Neural cell (in vitro differentiated cells): ENCODE results near the gene CLIP1. TPM values are rescaled to one million over a fixed set of nuclear protein-coding genes. Genes with fewer than 3 reads are reported as not detected.

Experiments used
- H2AFZ ChIP-seq: fragments of 200-600, 300-800 bp; sonication (generic), shearing (Covaris generic); 2 replicates; pipeline ENCODE4 v1.6.0; 2014; ENCODE audit warnings: low read depth, mild to moderate bottlenecking, antibody characterized with exemption, low read length, moderate library complexity
- H3F3A ChIP-seq: fragments of 200-600 bp; shearing (Covaris generic); 2 replicates; pipeline ENCODE4 v1.6.1; 2016; ENCODE audit warnings: mild to moderate bottlenecking, moderate library complexity, mixed read lengths, antibody characterized with exemption, low read length; ENCODE audit not compliant: insufficient read depth, poor library complexity, severe bottlenecking
- H3K27ac ChIP-seq: fragments of 200-600, 300-800 bp; sonication (generic), shearing (Covaris generic); 2 replicates; pipeline ENCODE4 v1.5.1; 2014; ENCODE audit warnings: mild to moderate bottlenecking, low read length, moderate library complexity
- H3K27me3 ChIP-seq: fragments of 300-800, 200-600 bp; sonication (generic), shearing (Covaris generic); 2 replicates; pipeline ENCODE4 v1.6.0; 2014; ENCODE audit warnings: mild to moderate bottlenecking, low read depth, low read length, moderate library complexity; ENCODE audit not compliant: insufficient read depth
- H3K36me3 ChIP-seq: fragments of 300-800, 200-600 bp; sonication (generic), shearing (Covaris generic); 2 replicates; pipeline ENCODE4 v1.5.1; 2014; ENCODE audit warnings: mild to moderate bottlenecking, antibody characterized with exemption, low read length, moderate library complexity; ENCODE audit not compliant: insufficient read depth
- H3K4me2 ChIP-seq: fragments of 300-800, 200-600 bp; sonication (generic), shearing (Covaris generic); 2 replicates; pipeline ENCODE4 v1.6.0; 2014; ENCODE audit warnings: mild to moderate bottlenecking, low read length
- H3K4me3 ChIP-seq: fragments of 300-800, 200-600 bp; sonication (generic), shearing (Covaris generic); 2 replicates; pipeline ENCODE4 v1.5.1; 2014; ENCODE audit warnings: mild to moderate bottlenecking, low read length, moderate library complexity
- H3K79me2 ChIP-seq: fragments of 200-600 bp; shearing (Covaris generic); replicated peaks from 2 replicates; pipeline ENCODE4 v1.6.0; 2014; ENCODE audit warnings: mild to moderate bottlenecking, low read length, moderate library complexity; ENCODE audit not compliant: insufficient read depth
- H3K9ac ChIP-seq: fragments of 300-800, 200-600 bp; sonication (generic), shearing (Covaris generic); 2 replicates; pipeline ENCODE4 v1.6.1; 2016; ENCODE audit warnings: mild to moderate bottlenecking, low read length, mixed read lengths
- H3K9me2 ChIP-seq: fragments of 200-600 bp; shearing (Covaris generic); 2 replicates; pipeline ENCODE4 v1.6.1; 2016; ENCODE audit warnings: mild to moderate bottlenecking, low read length, mixed read lengths; ENCODE audit not compliant: insufficient read depth
- H3K9me3 ChIP-seq: fragments of 200-600, 300-800 bp; sonication (generic), shearing (Covaris generic); 2 replicates; pipeline ENCODE4 v1.6.1; 2016; ENCODE audit warnings: mild to moderate bottlenecking, mixed run types, low read length, moderate library complexity, mixed read lengths
- H4K20me1 ChIP-seq: fragments of 200-600 bp; shearing (Covaris generic); 2 replicates; pipeline ENCODE4 v1.6.1; 2016; ENCODE audit warnings: mild to moderate bottlenecking, mixed run types; ENCODE audit not compliant: insufficient read depth
- CTCF ChIP-seq: fragments of 450-650 bp; IDR thresholded peaks from 2 replicates; pipeline ENCODE4 v1.5.1; 2014; ENCODE audit warnings: antibody characterized with exemption, mild to moderate bottlenecking, moderate library complexity; ENCODE audit not compliant: poor library complexity, severe bottlenecking
- EP300 ChIP-seq: fragments of 450-650 bp; conservative IDR thresholded peaks from 2 replicates; pipeline ENCODE4 v1.6.1; 2014; ENCODE audit warnings: antibody characterized with exemption, mild to moderate bottlenecking, moderate library complexity; ENCODE audit not compliant: poor library complexity, severe bottlenecking
- EZH2 ChIP-seq: fragments of 200-600, 300-800 bp; shearing (Covaris generic), sonication (generic); IDR thresholded peaks from 2 replicates; pipeline ENCODE4 v1.6.1; 2014; ENCODE audit warnings: antibody characterized with exemption, low read length, borderline replicate concordance, mild to moderate bottlenecking; ENCODE audit not compliant: insufficient read depth, poor library complexity, severe bottlenecking
- MXI1 ChIP-seq: fragments of 450-650 bp; conservative IDR thresholded peaks from 2 replicates; pipeline ENCODE4 v1.6.1; 2014; ENCODE audit warnings: antibody characterized with exemption, mild to moderate bottlenecking; ENCODE audit not compliant: poor library complexity, severe bottlenecking
- POLR2AphosphoS5 ChIP-seq: IDR thresholded peaks from 2 replicates; pipeline ENCODE4 v1.6.1; 2012
- RAD21 ChIP-seq: fragments of 450-650 bp; conservative IDR thresholded peaks from 2 replicates; pipeline ENCODE4 v1.6.1; 2014; ENCODE audit warnings: antibody characterized with exemption, mild to moderate bottlenecking, moderate library complexity
- REST ChIP-seq: IDR thresholded peaks from 2 replicates; pipeline ENCODE4 v1.6.1; 2012; ENCODE audit warnings: borderline replicate concordance
- SMC3 ChIP-seq: fragments of 450-650 bp; conservative IDR thresholded peaks from 2 replicates; pipeline ENCODE4 v1.6.1; 2014; ENCODE audit warnings: antibody characterized with exemption, mild to moderate bottlenecking, moderate library complexity; ENCODE audit not compliant: poor library complexity
- TAF1 ChIP-seq: IDR thresholded peaks from 2 replicates; pipeline ENCODE4 v1.6.1; 2012; ENCODE audit warnings: low read depth
- polyA plus RNA-seq: library from polyadenylated mRNA; depleted of rRNA; stranded (reverse); fragments of >200 nt; gene quantifications from 2 replicates; pipeline ENCODE4 v1.2.3, GENCODE V29; 2014

CLIP1 gene
- polyA plus RNA-seq, 1 donor from 2014 or later = 67.4 TPM

DNA sequence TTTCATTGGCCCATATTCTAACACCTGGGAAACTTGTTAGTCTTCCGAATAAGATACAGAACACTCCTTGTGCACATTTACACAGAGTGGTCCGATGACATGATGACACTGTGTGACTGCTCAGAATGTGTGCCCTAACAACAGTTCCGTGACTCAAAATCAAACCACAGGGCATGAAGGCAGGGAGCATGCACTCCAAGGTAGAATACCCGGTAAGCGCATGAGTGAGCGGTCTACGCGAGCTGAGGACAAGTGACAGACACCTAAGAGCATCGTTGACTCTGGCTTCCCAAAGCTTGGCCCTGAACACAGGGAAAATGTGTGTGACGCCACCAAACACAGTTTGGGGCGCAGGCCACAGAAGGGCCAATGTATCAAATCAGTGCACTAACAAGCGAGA lies 18.6 kb downstream of the CLIP1 start:
- Histone ChIP-seq H3K27ac (no peak overlapping the region), H3F3A (peaks cover 4% of the 10 kb centered on the region), H3K79me2 (peaks cover 5% of the 10 kb centered on the region)

DNA sequence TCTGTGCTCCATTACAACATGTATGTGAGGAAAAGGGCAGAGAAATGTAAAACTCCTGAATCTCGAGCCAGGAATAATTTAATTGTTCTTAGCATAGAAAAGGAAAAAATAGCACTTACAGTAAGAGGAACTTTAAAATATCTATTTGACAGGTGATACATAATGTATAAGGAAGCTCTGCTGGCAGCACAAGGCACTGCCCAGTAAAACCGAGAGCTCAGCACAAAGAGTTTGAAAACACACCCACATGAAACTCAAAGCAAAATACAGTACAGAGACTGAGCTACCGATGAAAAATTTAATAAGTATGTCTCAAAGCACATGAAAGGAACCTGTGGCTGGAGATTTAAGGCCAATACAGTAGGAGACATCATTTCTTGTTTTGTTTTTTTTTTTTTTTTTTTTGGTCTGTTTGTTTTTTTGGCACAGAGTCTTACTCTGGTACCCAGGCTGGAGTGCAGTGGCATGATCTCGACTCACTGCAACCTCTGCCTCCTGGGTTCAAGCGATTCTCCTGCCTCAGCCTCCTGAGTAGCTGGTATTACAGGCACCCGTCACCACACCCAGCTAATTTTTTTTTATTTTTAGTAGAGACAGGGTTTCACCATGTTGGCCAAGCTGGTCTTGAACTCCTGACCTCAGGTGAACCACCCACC lies 19.2 kb downstream of the CLIP1 start:
- H3K27me3 ChIP-seq = no peaks in the 10 kb centered on the region
- H3K27ac ChIP-seq = no peak overlapping the region
- no peak overlapping the region for H2AFZ ChIP-seq
- H3K36me3 ChIP-seq = no peaks in the 10 kb centered on the region
- H3K9me2 ChIP-seq = no peaks in the 10 kb centered on the region
- H3K9me3 ChIP-seq = no peaks in the 10 kb centered on the region
- H3K9ac ChIP-seq = no peak overlapping the region
- H3K4me2 ChIP-seq = no peak overlapping the region
- peaks cover 4% of the 10 kb centered on the region for H3F3A ChIP-seq
- no peaks in the 10 kb centered on the region for H4K20me1 ChIP-seq
- peaks cover 9% of the 10 kb centered on the region for H3K79me2 ChIP-seq
- no peak overlapping the region for H3K4me3 ChIP-seq
- TF ChIP-seq RAD21 (no peak), TAF1 (no peak), POLR2AphosphoS5 (no peak), EZH2 (no peak), EP300 (no peak), REST (no peak), MXI1 (no peak), SMC3 (no peak)

More for the DNA sequence above, 18.6 kb downstream of the CLIP1 start:
- TF ChIP-seq REST (no peak), EZH2 (no peak), RAD21 (no peak), POLR2AphosphoS5 (no peak), MXI1 (no peak), EP300 (no peak), TAF1 (no peak), CTCF (no peak), SMC3 (no peak)
- no peaks in the 10 kb centered on the region for H3K27me3 ChIP-seq
- H2AFZ ChIP-seq = no peak overlapping the region
- H3K9ac ChIP-seq = no peak overlapping the region
- no peaks in the 10 kb centered on the region for H3K9me3 ChIP-seq
- no peaks in the 10 kb centered on the region for H4K20me1 ChIP-seq
- H3K36me3 ChIP-seq = no peaks in the 10 kb centered on the region
- H3K4me2 ChIP-seq = no peak overlapping the region
- H3K4me3 ChIP-seq = no peak overlapping the region
- H3K9me2 ChIP-seq = no peaks in the 10 kb centered on the region
